ENCODE measurements around the gene AFF2.

GRCh38 chrX:148498067-148498466, 2.4 kb upstream of the AFF2 start:
- TF ChIP-seq CTCF (IDR thresholded peaks at IDR 0.05) (no peak), POLR2A (IDR thresholded peaks at IDR 0.05) (no peak), POLR2AphosphoS5 (IDR thresholded peaks at IDR 0.05) (no peak)
